ENCODE results near the gene UTS2B. TPM values are rescaled to one million over a fixed set of nuclear protein-coding genes. Genes with fewer than 3 reads are reported as not detected.

UTS2B gene
- total and polyA plus RNA-seq, 5 donors from 2014 or later, result not detected

DNA sequence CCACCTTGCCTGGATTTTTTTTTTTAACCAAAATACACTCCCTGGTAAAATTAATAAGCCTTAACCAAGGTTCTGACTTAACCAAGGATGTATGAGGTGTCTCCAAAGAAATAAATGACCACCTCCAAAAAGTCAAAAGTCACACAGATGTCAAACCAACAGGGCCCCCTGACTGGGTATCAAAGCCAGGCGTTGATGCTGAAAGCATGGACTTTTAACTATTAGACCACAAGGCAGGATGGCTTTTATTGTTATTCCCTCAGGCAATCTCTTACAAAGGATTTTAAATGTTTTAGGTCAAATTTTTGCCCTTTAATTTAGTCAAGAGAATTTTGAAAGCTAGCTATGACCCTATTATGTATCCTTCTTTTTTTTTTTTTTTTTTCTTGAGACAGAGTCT is 70.8 kb downstream of the UTS2B start:
- H3K4me3 Mint-ChIP-seq, result no peak overlapping the region
- H3K4me1 Mint-ChIP-seq, result peaks cover 0 to 4% (median 1%) of the 10 kb centered on the region in 4 donors
- Histone ChIP-seq H3K27ac (ENCODE audit: insufficient read depth, low read length, poor library complexity, severe bottlenecking) (no peak overlapping the region), H3K36me3 (ENCODE audit: control insufficient read depth, insufficient read depth, low read length) (no peaks in the 10 kb centered on the region), H3K9me3 (ENCODE audit: control insufficient read depth in 2 of 2, low read length in 2 of 2) (no peaks in the 10 kb centered on the region), H3K4me1 (ENCODE audit: control insufficient read depth, insufficient read depth, low read length, poor library complexity, severe bottlenecking) (no peaks in the 10 kb centered on the region), H3K4me3 (ENCODE audit: low read depth, low read length) (no peak overlapping the region), H3K27me3 (ENCODE audit: control insufficient read depth, insufficient read depth, low read length) (no peaks in the 10 kb centered on the region)
- no peaks in the 10 kb centered on the region for H3K9me3 Mint-ChIP-seq
- no peak for ATAC-seq (ENCODE audit: low read depth in 2 of 2)
- no peak overlapping the region for H3K27ac Mint-ChIP-seq
- H3K36me3 Mint-ChIP-seq, result no peaks in the 10 kb centered on the region
- H3K27me3 Mint-ChIP-seq, result no peaks in the 10 kb centered on the region
- DNase-seq, result no peak

DNA sequence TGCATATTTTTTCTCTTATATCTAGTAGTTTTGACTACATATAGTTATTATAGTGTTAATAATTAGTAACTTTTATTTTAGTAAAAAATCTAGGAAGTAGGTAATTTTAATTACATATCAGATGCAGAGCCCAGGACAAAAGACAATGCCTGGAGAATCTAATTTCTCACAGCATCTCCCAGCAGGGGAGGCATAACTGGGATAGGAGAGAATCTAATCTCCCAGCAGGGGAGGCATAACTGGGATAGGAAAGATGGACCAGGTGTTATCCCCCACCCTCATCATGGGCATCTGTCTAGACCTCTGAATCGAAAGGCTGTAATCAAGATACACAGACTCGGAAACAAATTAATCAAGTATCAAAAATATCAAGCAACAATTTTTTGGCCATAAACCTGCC is 73.0 kb downstream of the UTS2B start:
- no peaks in the 10 kb centered on the region for H3K4me1 ChIP-seq (ENCODE audit: control insufficient read depth, insufficient read depth, low read length, poor library complexity, severe bottlenecking)
- Mint-ChIP-seq H3K27ac (no peak overlapping the region), H3K4me1 (peaks cover 0 to 4% (median 2%) of the 10 kb centered on the region in 4 donors), H3K9me3 (no peaks in the 10 kb centered on the region), H3K36me3 (no peaks in the 10 kb centered on the region), H3K4me3 (no peak overlapping the region), H3K27me3 (no peaks in the 10 kb centered on the region)
- no peaks in the 10 kb centered on the region for H3K9me3 ChIP-seq (ENCODE audit: control insufficient read depth in 2 of 2, low read length in 2 of 2)
- no peak overlapping the region for H3K4me3 ChIP-seq (ENCODE audit: low read depth, low read length)
- H3K27me3 ChIP-seq (ENCODE audit: control insufficient read depth, insufficient read depth, low read length), result no peaks in the 10 kb centered on the region
- H3K27ac ChIP-seq (ENCODE audit: insufficient read depth, low read length, poor library complexity, severe bottlenecking), result no peak overlapping the region
- no peaks in the 10 kb centered on the region for H3K36me3 ChIP-seq (ENCODE audit: control insufficient read depth, insufficient read depth, low read length)
- DNase-seq, result no peak
- ATAC-seq (ENCODE audit: low read depth in 2 of 2), result no peak

DNA sequence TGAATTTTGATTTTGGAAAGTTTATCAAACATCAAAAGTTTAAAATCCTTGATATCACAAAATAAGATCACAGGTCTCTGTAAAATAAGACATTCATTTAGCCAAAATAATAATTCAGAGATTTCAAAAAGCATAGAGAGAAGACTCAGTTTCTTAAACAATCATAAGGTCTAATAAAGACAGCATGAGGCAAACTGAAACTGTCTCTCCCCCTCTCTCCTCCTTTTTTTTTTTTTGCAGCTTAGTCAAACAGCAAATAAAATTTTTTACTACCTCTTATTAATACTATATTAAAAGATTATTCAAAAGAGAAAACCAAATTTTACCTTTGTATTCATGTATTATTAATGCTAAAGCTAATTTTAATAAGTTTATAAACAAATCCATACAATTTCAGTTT is 73.9 kb downstream of the UTS2B start:
- H3K36me3 Mint-ChIP-seq, result no peaks in the 10 kb centered on the region
- Histone ChIP-seq H3K4me1 (ENCODE audit: control insufficient read depth, insufficient read depth, low read length, poor library complexity, severe bottlenecking) (no peaks in the 10 kb centered on the region), H3K36me3 (ENCODE audit: control insufficient read depth, insufficient read depth, low read length) (no peaks in the 10 kb centered on the region), H3K4me3 (ENCODE audit: low read depth, low read length) (no peak overlapping the region), H3K9me3 (ENCODE audit: control insufficient read depth in 2 of 2, low read length in 2 of 2) (no peaks in the 10 kb centered on the region), H3K27ac (ENCODE audit: insufficient read depth, low read length, poor library complexity, severe bottlenecking) (no peak overlapping the region), H3K27me3 (ENCODE audit: control insufficient read depth, insufficient read depth, low read length) (no peaks in the 10 kb centered on the region)
- ATAC-seq (ENCODE audit: low read depth in 2 of 2) (no peak), DNase-seq (no peak)
- peaks cover 0 to under 1% (median 0%) of the 10 kb centered on the region in 7 donors for H3K9me3 Mint-ChIP-seq
- H3K27ac Mint-ChIP-seq, result no peak overlapping the region
- H3K27me3 Mint-ChIP-seq, result no peaks in the 10 kb centered on the region
- H3K4me3 Mint-ChIP-seq, result no peak overlapping the region
- peaks cover 0 to 4% (median 2%) of the 10 kb centered on the region in 4 donors for H3K4me1 Mint-ChIP-seq

DNA sequence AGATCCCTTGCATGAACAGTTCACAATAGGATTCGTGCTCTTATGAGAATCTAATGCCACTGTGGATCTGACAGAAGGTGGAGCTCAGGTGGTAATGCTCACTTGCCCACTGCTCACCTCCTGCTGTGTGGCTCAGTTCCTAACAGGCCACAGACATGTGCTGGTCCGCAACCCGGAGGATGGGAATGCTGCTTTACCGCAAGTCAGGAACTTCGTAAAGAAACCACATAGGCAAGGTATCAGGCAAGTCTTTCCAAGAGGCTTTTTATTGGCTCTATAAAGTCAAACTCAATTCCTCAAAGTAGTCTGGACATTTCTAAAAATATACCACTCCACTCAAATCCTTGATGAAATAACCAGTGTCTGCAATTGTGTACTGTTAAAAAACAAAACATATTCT is 75.2 kb downstream of the UTS2B start:
- H3K27ac Mint-ChIP-seq, result no peak overlapping the region
- Histone ChIP-seq H3K4me3 (ENCODE audit: low read depth, low read length) (no peak overlapping the region), H3K27me3 (ENCODE audit: control insufficient read depth, insufficient read depth, low read length) (no peaks in the 10 kb centered on the region), H3K4me1 (ENCODE audit: control insufficient read depth, insufficient read depth, low read length, poor library complexity, severe bottlenecking) (no peaks in the 10 kb centered on the region), H3K9me3 (ENCODE audit: control insufficient read depth in 2 of 2, low read length in 2 of 2) (no peaks in the 10 kb centered on the region), H3K27ac (ENCODE audit: insufficient read depth, low read length, poor library complexity, severe bottlenecking) (no peak overlapping the region), H3K36me3 (ENCODE audit: control insufficient read depth, insufficient read depth, low read length) (no peaks in the 10 kb centered on the region)
- H3K36me3 Mint-ChIP-seq, result no peaks in the 10 kb centered on the region
- ATAC-seq (ENCODE audit: low read depth in 2 of 2) (no peak), DNase-seq (no peak)
- no peaks in the 10 kb centered on the region for H3K27me3 Mint-ChIP-seq
- peaks cover 0 to 1% (median 0%) of the 10 kb centered on the region in 7 donors for H3K9me3 Mint-ChIP-seq
- H3K4me3 Mint-ChIP-seq, result no peak overlapping the region
- H3K4me1 Mint-ChIP-seq, result peaks cover 0 to 4% (median 2%) of the 10 kb centered on the region in 4 donors

DNA sequence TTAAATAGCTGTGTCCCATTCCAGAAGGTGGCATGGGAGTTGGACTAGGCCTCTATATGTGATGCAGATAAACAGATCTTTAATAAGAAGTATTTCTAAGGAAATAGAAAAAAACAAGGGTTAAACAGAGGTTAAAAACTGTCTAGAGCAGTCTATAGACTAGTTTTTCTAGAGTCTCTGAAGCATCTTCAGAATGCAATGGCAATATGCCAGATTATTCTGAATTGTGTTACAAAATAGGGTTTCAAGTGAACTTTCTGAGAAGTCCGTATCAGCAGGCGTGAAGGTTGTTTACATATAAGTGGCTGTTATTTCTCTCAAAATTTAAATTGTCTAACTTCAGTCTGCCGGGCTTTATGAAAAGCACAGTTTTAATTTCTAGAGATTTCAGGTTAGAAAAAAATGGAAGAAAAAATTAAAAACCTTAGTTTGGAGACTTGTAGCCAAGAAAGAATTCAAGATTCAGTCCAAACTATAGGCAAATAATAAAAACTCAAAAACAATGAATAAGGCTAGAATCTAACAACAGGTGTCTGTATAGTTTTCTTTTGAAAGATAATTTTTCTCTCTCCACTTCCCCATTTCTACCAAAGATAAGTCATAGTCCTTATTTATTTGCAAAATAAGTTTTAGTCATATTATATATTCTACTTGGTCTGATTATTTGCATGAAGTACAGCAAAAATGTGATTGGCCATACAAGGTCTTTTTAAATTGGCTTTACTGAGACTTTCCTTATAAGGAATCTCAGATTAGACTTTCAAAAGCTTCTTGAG is 76.0 kb downstream of the UTS2B start:
- Histone ChIP-seq H3K36me3 (ENCODE audit: control insufficient read depth, insufficient read depth, low read length) (no peaks in the 10 kb centered on the region), H3K9me3 (ENCODE audit: control insufficient read depth in 2 of 2, low read length in 2 of 2) (no peaks in the 10 kb centered on the region), H3K4me3 (ENCODE audit: low read depth, low read length) (no peak overlapping the region), H3K27ac (ENCODE audit: insufficient read depth, low read length, poor library complexity, severe bottlenecking) (no peak overlapping the region), H3K27me3 (ENCODE audit: control insufficient read depth, insufficient read depth, low read length) (no peaks in the 10 kb centered on the region), H3K4me1 (ENCODE audit: control insufficient read depth, insufficient read depth, low read length, poor library complexity, severe bottlenecking) (no peaks in the 10 kb centered on the region)
- H3K27me3 Mint-ChIP-seq, result no peaks in the 10 kb centered on the region
- H3K4me3 Mint-ChIP-seq, result no peak overlapping the region
- no peaks in the 10 kb centered on the region for H3K36me3 Mint-ChIP-seq
- H3K4me1 Mint-ChIP-seq, result peaks cover 0 to 5% (median 2%) of the 10 kb centered on the region in 4 donors
- peaks cover 0 to 1% (median 0%) of the 10 kb centered on the region in 7 donors for H3K9me3 Mint-ChIP-seq
- DNase-seq (no peak), ATAC-seq (ENCODE audit: low read depth in 2 of 2) (no peak)
- H3K27ac Mint-ChIP-seq, result no peak overlapping the region

DNA sequence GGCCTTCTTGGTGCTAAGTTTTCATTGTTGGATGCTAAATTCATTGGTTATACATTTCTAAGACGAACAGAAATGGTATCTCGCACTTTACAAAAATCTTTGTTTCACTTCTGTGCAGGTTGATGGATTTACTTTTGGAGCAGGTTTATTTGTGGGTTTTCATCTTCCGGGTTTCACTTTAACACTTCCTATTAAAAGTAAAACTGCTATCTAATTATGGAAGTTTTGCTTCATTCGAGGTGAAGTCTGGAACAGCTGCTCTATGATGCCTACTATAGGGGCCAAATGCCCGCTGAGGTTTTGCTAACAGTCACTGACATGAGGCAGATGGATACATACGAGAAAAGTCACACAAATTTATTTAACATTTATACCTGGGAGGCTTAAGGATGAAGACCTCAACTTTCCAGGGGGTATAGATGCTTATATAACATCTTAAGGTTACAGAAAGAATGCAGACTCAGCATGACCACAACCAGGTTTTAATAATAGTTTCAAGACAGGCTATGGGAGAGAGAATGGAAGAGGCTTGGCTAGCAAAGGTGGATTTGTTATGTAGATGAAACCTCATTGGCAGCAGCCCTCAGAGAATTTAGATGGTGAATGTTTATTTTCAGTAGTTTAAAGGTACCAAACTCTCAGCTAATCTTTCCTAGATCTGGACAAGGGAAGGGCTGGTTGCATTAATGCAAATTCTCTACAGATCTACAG is 77.1 kb downstream of the UTS2B start:
- Histone ChIP-seq H3K4me3 (ENCODE audit: low read depth, low read length) (no peak overlapping the region), H3K27me3 (ENCODE audit: control insufficient read depth, insufficient read depth, low read length) (no peaks in the 10 kb centered on the region), H3K4me1 (ENCODE audit: control insufficient read depth, insufficient read depth, low read length, poor library complexity, severe bottlenecking) (no peaks in the 10 kb centered on the region), H3K27ac (ENCODE audit: insufficient read depth, low read length, poor library complexity, severe bottlenecking) (no peak overlapping the region), H3K9me3 (ENCODE audit: control insufficient read depth in 2 of 2, low read length in 2 of 2) (no peaks in the 10 kb centered on the region), H3K36me3 (ENCODE audit: control insufficient read depth, insufficient read depth, low read length) (no peaks in the 10 kb centered on the region)
- H3K36me3 Mint-ChIP-seq, result no peaks in the 10 kb centered on the region
- no peak overlapping the region for H3K4me3 Mint-ChIP-seq
- H3K27me3 Mint-ChIP-seq, result no peaks in the 10 kb centered on the region
- H3K4me1 Mint-ChIP-seq, result peaks cover 0 to 6% (median 2%) of the 10 kb centered on the region in 4 donors
- no peak overlapping the region for H3K27ac Mint-ChIP-seq
- H3K9me3 Mint-ChIP-seq, result peaks cover 0 to 1% (median 0%) of the 10 kb centered on the region in 7 donors
- no peak for DNase-seq
- no peak for ATAC-seq (ENCODE audit: low read depth in 2 of 2)

DNA sequence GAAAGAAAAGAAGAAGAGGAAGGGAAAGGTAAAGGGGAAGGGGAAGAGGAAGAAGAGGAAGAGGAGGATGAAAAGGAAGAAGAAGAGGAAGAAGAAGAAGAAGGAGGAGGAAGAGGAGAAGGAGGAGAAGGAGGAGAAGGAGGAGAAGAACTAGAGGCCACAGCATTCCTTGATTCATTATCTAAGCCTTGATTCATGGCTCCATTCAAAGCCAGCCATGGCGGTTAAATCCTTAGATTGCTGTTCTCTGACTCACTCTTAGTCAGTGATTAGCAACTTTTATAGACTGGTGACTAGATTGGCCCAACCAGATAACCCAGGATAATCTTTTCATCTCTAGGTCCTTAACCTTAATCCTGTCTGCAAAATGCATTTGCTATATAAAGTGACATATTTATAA is 83.7 kb downstream of the UTS2B start:
- Mint-ChIP-seq H3K9me3 (peaks cover 0 to 1% (median 0%) of the 10 kb centered on the region in 7 donors), H3K27ac (no peak overlapping the region), H3K4me1 (peaks cover 0 to 6% (median 2%) of the 10 kb centered on the region in 4 donors), H3K36me3 (no peaks in the 10 kb centered on the region), H3K27me3 (no peaks in the 10 kb centered on the region), H3K4me3 (no peak overlapping the region)
- no peaks in the 10 kb centered on the region for H3K9me3 ChIP-seq (ENCODE audit: control insufficient read depth in 2 of 2, low read length in 2 of 2)
- DNase-seq (no peak), ATAC-seq (ENCODE audit: low read depth in 2 of 2) (no peak)
- H3K4me1 ChIP-seq (ENCODE audit: control insufficient read depth, insufficient read depth, low read length, poor library complexity, severe bottlenecking), result no peaks in the 10 kb centered on the region
- H3K36me3 ChIP-seq (ENCODE audit: control insufficient read depth, insufficient read depth, low read length), result no peaks in the 10 kb centered on the region
- H3K4me3 ChIP-seq (ENCODE audit: low read depth, low read length), result no peak overlapping the region
- H3K27ac ChIP-seq (ENCODE audit: insufficient read depth, low read length, poor library complexity, severe bottlenecking), result no peak overlapping the region
- no peaks in the 10 kb centered on the region for H3K27me3 ChIP-seq (ENCODE audit: control insufficient read depth, insufficient read depth, low read length)
